HepG2 (cell line): ENCODE data around the gene VPS11. TPM values are rescaled to one million over a fixed set of nuclear protein-coding genes. Genes with fewer than 3 reads are reported as not detected.

Source experiments
- CBX2 ChIP-seq, 2 experiments: fragments of 200-600 bp in 1 of 2; sonication (generic); formaldehyde crosslinking in 1 of 2; IDR thresholded peaks; 2 replicates each; pipeline versions ENCODE4 v1.7.0 to v1.8.1; 2018 to 2022; ENCODE audit warnings: low read depth in 2 of 2, low read length in 1 of 2, mild to moderate bottlenecking in 1 of 2, missing genetic modification reagents in 1 of 2
- CHCHD3 ChIP-seq: sonication (generic); formaldehyde crosslinking; IDR thresholded peaks from 2 replicates; pipeline ENCODE4 v1.8.0; 2022; ENCODE audit warnings: mild to moderate bottlenecking, missing genetic modification reagents, moderate library complexity
- ELF1 ChIP-seq: sonication (generic); formaldehyde crosslinking; IDR thresholded peaks from 2 replicates; pipeline ENCODE4 v1.4.0; 2020; ENCODE audit warnings: missing genetic modification reagents
- GFI1 ChIP-seq: sonication (generic); formaldehyde crosslinking; IDR thresholded peaks from 2 replicates; pipeline ENCODE4 v1.5.0; 2020; ENCODE audit warnings: missing genetic modification reagents, mild to moderate bottlenecking, borderline replicate concordance
- PAF1 ChIP-seq: IDR thresholded peaks from 2 replicates; pipeline ENCODE4 v1.6.1; 2016; ENCODE audit warnings: missing genetic modification reagents, missing compliant biosample characterization
- POLR2AphosphoS2 ChIP-seq: IDR thresholded peaks from 2 replicates; pipeline ENCODE4 v1.6.1; 2011; ENCODE audit warnings: low read depth, low read length, improper control_type of control experiment
- REPIN1 ChIP-seq: sonication (generic); formaldehyde crosslinking; IDR thresholded peaks from 2 replicates; pipeline ENCODE4 v1.8.0; 2022; ENCODE audit warnings: missing genetic modification reagents, low read depth, mild to moderate bottlenecking, borderline replicate concordance
- SAFB2 ChIP-seq: sonication (generic); formaldehyde crosslinking; IDR thresholded peaks from 2 replicates; pipeline ENCODE4 v1.5.1; 2020; ENCODE audit warnings: missing genetic modification reagents, low read depth, mild to moderate bottlenecking, borderline replicate concordance
- SAP130 ChIP-seq: IDR thresholded peaks from 2 replicates; pipeline ENCODE4 v1.6.1; 2016; ENCODE audit warnings: low read depth
- YEATS2 ChIP-seq: sonication (generic); formaldehyde crosslinking; IDR thresholded peaks from 2 replicates; pipeline ENCODE4 v1.4.0; 2020; ENCODE audit warnings: missing genetic modification reagents, borderline replicate concordance
- ZNF232 ChIP-seq: sonication (generic); formaldehyde crosslinking; IDR thresholded peaks from 2 replicates; pipeline ENCODE4 v1.4.0; 2020; ENCODE audit warnings: missing genetic modification reagents, borderline replicate concordance
- ZNF260 ChIP-seq: sonication (generic); formaldehyde crosslinking; IDR thresholded peaks from 2 replicates; pipeline ENCODE4 v1.4.0; 2020; ENCODE audit warnings: missing genetic modification reagents, low read depth, mild to moderate bottlenecking, borderline replicate concordance
- ZNF383 ChIP-seq: sonication (generic); formaldehyde crosslinking; IDR thresholded peaks from 2 replicates; pipeline ENCODE4 v1.4.0; 2020; ENCODE audit warnings: missing genetic modification reagents, mild to moderate bottlenecking, borderline replicate concordance
- ZNF432 ChIP-seq: sonication (generic); formaldehyde crosslinking; IDR thresholded peaks from 2 replicates; pipeline ENCODE4 v1.5.0; 2020; ENCODE audit warnings: missing genetic modification reagents, mild to moderate bottlenecking, borderline replicate concordance
- ZNF441 ChIP-seq: sonication (generic); formaldehyde crosslinking; IDR thresholded peaks from 2 replicates; pipeline ENCODE4 v1.7.0; 2021; ENCODE audit warnings: missing genetic modification reagents, borderline replicate concordance
- ZNF577 ChIP-seq: sonication (generic); formaldehyde crosslinking; IDR thresholded peaks from 2 replicates; pipeline ENCODE4 v1.4.0; 2020; ENCODE audit warnings: mild to moderate bottlenecking, low read depth, missing genetic modification reagents, borderline replicate concordance
- ZNF790 ChIP-seq: sonication (generic); formaldehyde crosslinking; IDR thresholded peaks from 2 replicates; pipeline ENCODE4 v1.8.0; 2022; ENCODE audit warnings: missing genetic modification reagents, mild to moderate bottlenecking, borderline replicate concordance
- ZSCAN31 ChIP-seq: sonication (generic); formaldehyde crosslinking; IDR thresholded peaks from 2 replicates; pipeline ENCODE4 v1.5.0; 2020; ENCODE audit warnings: low read depth, mild to moderate bottlenecking, missing genetic modification reagents
- polyA plus RNA-seq, 8 experiments: library from polyadenylated mRNA; depleted of rRNA in 3 of 8; stranded (reverse) in 7 of 8; unstranded in 1 of 8; fragments of >200 nt; fragmentation: Illumina TruSeq in 4 of 8; extraction: Trizol in 4 of 8; gene quantifications; 2 replicates each; pipeline versions ENCODE4 v1.2.1 to v1.2.3, GENCODE V29; 2011 to 2016; ENCODE audit warnings: low read depth in 4 of 8, missing spikeins in 1 of 8, mixed read lengths in 1 of 8; ENCODE audit not compliant: insufficient read depth in 1 of 8
- total RNA-seq, 5 experiments: library from RNA; depleted of rRNA; stranded (reverse); fragments of >200 nt; fragmentation: Illumina TruSeq; extraction: Trizol; gene quantifications; 2 replicates each; pipeline ENCODE4 v1.2.3, GENCODE V29; 2016; ENCODE audit warnings: low read depth in 1 of 5
- TF ChIP-seq, protein P1 (sequence below): sonication (generic); formaldehyde crosslinking; IDR thresholded peaks from 2 replicates; pipeline ENCODE4 v1.4.0; 2020; ENCODE audit warnings: missing genetic modification reagents, borderline replicate concordance
- TF ChIP-seq, protein P2 (sequence below): IDR thresholded peaks from 2 replicates; pipeline ENCODE4 v1.6.1; 2016; ENCODE audit warnings: low read depth
- TF ChIP-seq, protein P3 (sequence below): sonication (generic); formaldehyde crosslinking; IDR thresholded peaks from 2 replicates; pipeline ENCODE4 v1.4.0; 2020; ENCODE audit warnings: missing genetic modification reagents
- TF ChIP-seq, protein P4 (sequence below): IDR thresholded peaks from 2 replicates; pipeline ENCODE4 v1.6.1; 2016; ENCODE audit warnings: control low read depth

The VPS11 gene
- total and polyA plus RNA-seq, 2 of the 13 experiments (the other 11 are each of a cell fraction or from before 2014, with no cell fraction given) = 13.7 to 21.6 TPM

DNA sequence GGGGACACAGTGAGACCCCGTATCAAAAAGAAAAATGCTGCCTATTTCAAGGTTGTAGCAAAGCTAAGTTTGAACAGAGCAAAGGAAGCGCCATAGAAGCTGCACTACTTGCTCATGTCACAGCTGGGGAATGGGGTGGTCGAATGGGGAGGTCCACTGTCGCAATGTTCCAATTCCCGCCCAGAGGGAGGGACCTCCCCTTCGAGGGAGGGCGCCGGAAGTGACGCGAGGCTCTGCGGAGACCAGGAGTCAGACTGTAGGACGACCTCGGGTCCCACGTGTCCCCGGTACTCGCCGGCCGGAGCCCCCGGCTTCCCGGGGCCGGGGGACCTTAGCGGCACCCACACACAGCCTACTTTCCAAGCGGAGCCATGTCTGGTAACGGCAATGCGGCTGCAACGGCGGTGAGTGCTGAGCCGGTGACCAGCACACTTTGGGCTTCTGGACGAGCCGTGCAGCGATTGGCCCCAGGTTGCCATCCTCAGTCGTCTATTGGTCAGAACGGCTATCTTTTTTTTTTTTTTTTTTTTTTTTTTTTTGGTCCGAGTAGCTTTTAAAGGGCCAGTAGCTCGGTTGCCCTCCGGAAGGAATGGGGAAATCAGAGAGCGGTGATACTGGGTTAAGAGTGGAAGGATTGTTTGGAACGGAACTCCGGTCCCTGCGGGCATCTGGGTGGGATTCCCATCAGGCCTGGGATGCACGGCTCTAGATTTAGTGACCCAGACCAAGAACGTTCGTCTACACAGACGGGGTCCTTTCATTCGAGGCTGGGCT is 17.2 kb downstream of the VPS11 start, which contains the start of gene HMBS (continued):
- TF ChIP-seq, protein P1, sequence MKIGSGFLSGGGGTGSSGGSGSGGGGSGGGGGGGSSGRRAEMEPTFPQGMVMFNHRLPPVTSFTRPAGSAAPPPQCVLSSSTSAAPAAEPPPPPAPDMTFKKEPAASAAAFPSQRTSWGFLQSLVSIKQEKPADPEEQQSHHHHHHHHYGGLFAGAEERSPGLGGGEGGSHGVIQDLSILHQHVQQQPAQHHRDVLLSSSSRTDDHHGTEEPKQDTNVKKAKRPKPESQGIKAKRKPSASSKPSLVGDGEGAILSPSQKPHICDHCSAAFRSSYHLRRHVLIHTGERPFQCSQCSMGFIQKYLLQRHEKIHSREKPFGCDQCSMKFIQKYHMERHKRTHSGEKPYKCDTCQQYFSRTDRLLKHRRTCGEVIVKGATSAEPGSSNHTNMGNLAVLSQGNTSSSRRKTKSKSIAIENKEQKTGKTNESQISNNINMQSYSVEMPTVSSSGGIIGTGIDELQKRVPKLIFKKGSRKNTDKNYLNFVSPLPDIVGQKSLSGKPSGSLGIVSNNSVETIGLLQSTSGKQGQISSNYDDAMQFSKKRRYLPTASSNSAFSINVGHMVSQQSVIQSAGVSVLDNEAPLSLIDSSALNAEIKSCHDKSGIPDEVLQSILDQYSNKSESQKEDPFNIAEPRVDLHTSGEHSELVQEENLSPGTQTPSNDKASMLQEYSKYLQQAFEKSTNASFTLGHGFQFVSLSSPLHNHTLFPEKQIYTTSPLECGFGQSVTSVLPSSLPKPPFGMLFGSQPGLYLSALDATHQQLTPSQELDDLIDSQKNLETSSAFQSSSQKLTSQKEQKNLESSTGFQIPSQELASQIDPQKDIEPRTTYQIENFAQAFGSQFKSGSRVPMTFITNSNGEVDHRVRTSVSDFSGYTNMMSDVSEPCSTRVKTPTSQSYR = peak; percentile 38; the same call in 1 of the 2 replicates
- TF ChIP-seq, protein P2, sequence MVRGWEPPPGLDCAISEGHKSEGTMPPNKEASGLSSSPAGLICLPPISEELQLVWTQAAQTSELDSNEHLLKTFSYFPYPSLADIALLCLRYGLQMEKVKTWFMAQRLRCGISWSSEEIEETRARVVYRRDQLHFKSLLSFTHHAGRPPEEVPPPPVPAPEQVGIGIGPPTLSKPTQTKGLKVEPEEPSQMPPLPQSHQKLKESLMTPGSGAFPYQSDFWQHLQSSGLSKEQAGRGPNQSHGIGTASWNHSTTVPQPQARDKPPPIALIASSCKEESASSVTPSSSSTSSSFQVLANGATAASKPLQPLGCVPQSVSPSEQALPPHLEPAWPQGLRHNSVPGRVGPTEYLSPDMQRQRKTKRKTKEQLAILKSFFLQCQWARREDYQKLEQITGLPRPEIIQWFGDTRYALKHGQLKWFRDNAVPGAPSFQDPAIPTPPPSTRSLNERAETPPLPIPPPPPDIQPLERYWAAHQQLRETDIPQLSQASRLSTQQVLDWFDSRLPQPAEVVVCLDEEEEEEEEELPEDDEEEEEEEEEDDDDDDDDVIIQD (CRISPR knock-in tag) = 0 out of 2 replicates have a peak, but pooled peaks have one; percentile 44
- TF ChIP-seq ZNF383 (no peak), SAP130 (CRISPR knock-in tag) (peak; percentile 90), POLR2AphosphoS2 (no peak), ZSCAN31 (CRISPR knock-in tag) (peak; percentile 82; the same call in 1 of the 2 replicates), ZNF260 (CRISPR knock-in tag) (no peak), ZNF232 (CRISPR knock-in tag) (no peak), ZNF790 (CRISPR knock-in tag) (0 out of 2 replicates have a peak, but pooled peaks have one; percentile 61), SAFB2 (CRISPR knock-in tag) (peak; percentile 42; the same call in 1 of the 2 replicates), ZNF441 (no peak), ZNF577 (CRISPR knock-in tag) (0 out of 2 replicates have a peak, but pooled peaks have one; percentile 45), YEATS2 (peak; percentile 87), ZNF432 (CRISPR knock-in tag) (no peak), ELF1 (CRISPR knock-in tag) (peak; percentile 50; the same call in 1 of the 2 replicates), CBX2 (IDR thresholded peaks at IDR 0.05; ENCODE audit: low read depth, low read length) (no peak), CBX2 (CRISPR knock-in tag; IDR thresholded peaks at IDR 0.05; ENCODE audit: low read depth) (no peak), GFI1 (CRISPR knock-in tag) (no peak), REPIN1 (peak; percentile 84), PAF1 (no peak), CHCHD3 (CRISPR knock-in tag) (no peak)
- TF ChIP-seq, protein P3, sequence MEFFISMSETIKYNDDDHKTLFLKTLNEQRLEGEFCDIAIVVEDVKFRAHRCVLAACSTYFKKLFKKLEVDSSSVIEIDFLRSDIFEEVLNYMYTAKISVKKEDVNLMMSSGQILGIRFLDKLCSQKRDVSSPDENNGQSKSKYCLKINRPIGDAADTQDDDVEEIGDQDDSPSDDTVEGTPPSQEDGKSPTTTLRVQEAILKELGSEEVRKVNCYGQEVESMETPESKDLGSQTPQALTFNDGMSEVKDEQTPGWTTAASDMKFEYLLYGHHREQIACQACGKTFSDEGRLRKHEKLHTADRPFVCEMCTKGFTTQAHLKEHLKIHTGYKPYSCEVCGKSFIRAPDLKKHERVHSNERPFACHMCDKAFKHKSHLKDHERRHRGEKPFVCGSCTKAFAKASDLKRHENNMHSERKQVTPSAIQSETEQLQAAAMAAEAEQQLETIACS (CRISPR knock-in tag) = no peak
- TF ChIP-seq, protein P4, sequence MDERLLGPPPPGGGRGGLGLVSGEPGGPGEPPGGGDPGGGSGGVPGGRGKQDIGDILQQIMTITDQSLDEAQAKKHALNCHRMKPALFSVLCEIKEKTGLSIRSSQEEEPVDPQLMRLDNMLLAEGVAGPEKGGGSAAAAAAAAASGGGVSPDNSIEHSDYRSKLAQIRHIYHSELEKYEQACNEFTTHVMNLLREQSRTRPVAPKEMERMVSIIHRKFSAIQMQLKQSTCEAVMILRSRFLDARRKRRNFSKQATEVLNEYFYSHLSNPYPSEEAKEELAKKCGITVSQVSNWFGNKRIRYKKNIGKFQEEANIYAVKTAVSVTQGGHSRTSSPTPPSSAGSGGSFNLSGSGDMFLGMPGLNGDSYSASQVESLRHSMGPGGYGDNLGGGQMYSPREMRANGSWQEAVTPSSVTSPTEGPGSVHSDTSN (CRISPR knock-in tag) = no peak
